Endothelial cell of hepatic sinusoid (primary cell): ENCODE measurements around the gene UROS.

Source experiments
- in situ Hi-C: cut with HindIII; loops from 2 replicates; pipeline ENCODE4 v1.10.0; 2017; ENCODE audit warnings: low sequenced_read_pairs

Gene UROS

GRCh38 chr10:125795128-125795527, 27.9 kb downstream of the UROS start:
- in situ Hi-C loops: loop anchor here (5.0 kb wide), 1 partner anchor 33 kb away; no protein-coding TSS in a partner anchor

GRCh38 chr10:125792342-125793300, 30.4 kb downstream of the UROS start:
- in situ Hi-C loops: no loop called here

- in situ Hi-C loops: no loop called here
Measured at GRCh38 chr10:125788156-125789034, 34.7 kb downstream of the UROS start.

GRCh38 chr10:125785791-125786190, 37.3 kb downstream of the UROS start:
- in situ Hi-C loops: no loop called here

- in situ Hi-C loops: loop anchor here (5.0 kb wide), 1 partner anchor 57 kb away; no protein-coding TSS in a partner anchor
Measured at GRCh38 chr10:125783957-125784356, 39.1 kb downstream of the UROS start.

GRCh38 chr10:125783408-125783807, 39.6 kb downstream of the UROS start:
- in situ Hi-C loops: loop anchor here (5.0 kb wide), 1 partner anchor 56 kb away; no protein-coding TSS in a partner anchor

GRCh38 chr10:125782616-125783015, 40.4 kb downstream of the UROS start:
- in situ Hi-C loops: loop anchor here (5.0 kb wide), 1 partner anchor 55 kb away; no protein-coding TSS in a partner anchor

GRCh38 chr10:125782054-125782453, 41.0 kb downstream of the UROS start:
- in situ Hi-C loops: loop anchor here (5.0 kb wide), 1 partner anchor 55 kb away; no protein-coding TSS in a partner anchor

- in situ Hi-C loops: loop anchor here (5.0 kb wide), 1 partner anchor 54 kb away; no protein-coding TSS in a partner anchor
Measured at GRCh38 chr10:125781374-125781773, 41.7 kb downstream of the UROS start.

GRCh38 chr10:125779403-125780327, 43.4 kb downstream of the UROS start:
- in situ Hi-C loops: loop anchor here (5.0 kb wide), 1 partner anchor 52 kb away; no protein-coding TSS in a partner anchor

GRCh38 chr10:125778556-125778955, 44.5 kb downstream of the UROS start:
- in situ Hi-C loops: no loop called here

GRCh38 chr10:125777806-125778205, 45.3 kb downstream of the UROS start:
- in situ Hi-C loops: no loop called here

- in situ Hi-C loops: no loop called here
Measured at GRCh38 chr10:125775491-125776106, 47.5 kb downstream of the UROS start, which contains the start of gene MMP21. MMP21 (minus strand) TSS chr10:125775821; CDS start chr10:125775821, 0 bp downstream.

GRCh38 chr10:125774581-125775191, 48.4 kb downstream of the UROS start:
- in situ Hi-C loops: no loop called here

- in situ Hi-C loops: no loop called here
Measured at GRCh38 chr10:125773687-125774543, 49.1 kb downstream of the UROS start.

- in situ Hi-C loops: no loop called here
Measured at GRCh38 chr10:125772864-125773180, 50.2 kb downstream of the UROS start.

- in situ Hi-C loops: no loop called here
Measured at GRCh38 chr10:125772112-125772863, 50.8 kb downstream of the UROS start.
